ENCODE data around the gene FZD10. TPM values are rescaled to one million over a fixed set of nuclear protein-coding genes. Genes with fewer than 3 reads are reported as not detected.

Gene FZD10
- total RNA-seq, 1 donor = not detected

GRCh38 chr12:130198026-130198662 is 35.9 kb downstream of the FZD10 start:
- no peaks in the 10 kb centered on the region for H3K9me3 ChIP-seq (ENCODE audit: low read depth, low read length)
- H3K4me3 ChIP-seq (ENCODE audit: insufficient read depth, low read length) = no peak overlapping the region
- TF ChIP-seq, protein P1, sequence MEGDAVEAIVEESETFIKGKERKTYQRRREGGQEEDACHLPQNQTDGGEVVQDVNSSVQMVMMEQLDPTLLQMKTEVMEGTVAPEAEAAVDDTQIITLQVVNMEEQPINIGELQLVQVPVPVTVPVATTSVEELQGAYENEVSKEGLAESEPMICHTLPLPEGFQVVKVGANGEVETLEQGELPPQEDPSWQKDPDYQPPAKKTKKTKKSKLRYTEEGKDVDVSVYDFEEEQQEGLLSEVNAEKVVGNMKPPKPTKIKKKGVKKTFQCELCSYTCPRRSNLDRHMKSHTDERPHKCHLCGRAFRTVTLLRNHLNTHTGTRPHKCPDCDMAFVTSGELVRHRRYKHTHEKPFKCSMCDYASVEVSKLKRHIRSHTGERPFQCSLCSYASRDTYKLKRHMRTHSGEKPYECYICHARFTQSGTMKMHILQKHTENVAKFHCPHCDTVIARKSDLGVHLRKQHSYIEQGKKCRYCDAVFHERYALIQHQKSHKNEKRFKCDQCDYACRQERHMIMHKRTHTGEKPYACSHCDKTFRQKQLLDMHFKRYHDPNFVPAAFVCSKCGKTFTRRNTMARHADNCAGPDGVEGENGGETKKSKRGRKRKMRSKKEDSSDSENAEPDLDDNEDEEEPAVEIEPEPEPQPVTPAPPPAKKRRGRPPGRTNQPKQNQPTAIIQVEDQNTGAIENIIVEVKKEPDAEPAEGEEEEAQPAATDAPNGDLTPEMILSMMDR (IDR thresholded peaks at IDR 0.05; ENCODE audit: extremely low read depth, low read depth, low read length) = no peak
- no peaks in the 10 kb centered on the region for H3K27me3 ChIP-seq (ENCODE audit: insufficient read depth, low read length)
- no peaks in the 10 kb centered on the region for H4K20me1 ChIP-seq (ENCODE audit: insufficient read depth, low read length)
- H2AFZ ChIP-seq (ENCODE audit: low read length) = no peak overlapping the region
- no peaks in the 10 kb centered on the region for H3K36me3 ChIP-seq (ENCODE audit: insufficient read depth, low read length)
- H3K27ac ChIP-seq (ENCODE audit: low read depth, low read length) = no peak overlapping the region
- no peak overlapping the region for H3K4me2 ChIP-seq (ENCODE audit: insufficient read depth, low read length)
- DNase-seq (ENCODE audit: insufficient read length, low spot score, missing footprints) = no peak
- H3K4me1 ChIP-seq (ENCODE audit: insufficient read depth, low read length) = no peaks in the 10 kb centered on the region
- H3K79me2 ChIP-seq (ENCODE audit: insufficient read depth, low read length) = no peaks in the 10 kb centered on the region

- Histone ChIP-seq H3K36me3 (ENCODE audit: insufficient read depth, low read length) (no peaks in the 10 kb centered on the region), H3K4me3 (ENCODE audit: insufficient read depth, low read length) (no peak overlapping the region), H4K20me1 (ENCODE audit: insufficient read depth, low read length) (no peaks in the 10 kb centered on the region), H2AFZ (ENCODE audit: low read length) (no peak overlapping the region), H3K4me2 (ENCODE audit: insufficient read depth, low read length) (no peak overlapping the region), H3K27me3 (ENCODE audit: insufficient read depth, low read length) (no peaks in the 10 kb centered on the region), H3K9me3 (ENCODE audit: low read depth, low read length) (no peaks in the 10 kb centered on the region), H3K27ac (ENCODE audit: low read depth, low read length) (no peak overlapping the region), H3K4me1 (ENCODE audit: insufficient read depth, low read length) (no peaks in the 10 kb centered on the region), H3K79me2 (ENCODE audit: insufficient read depth, low read length) (no peaks in the 10 kb centered on the region)
- TF ChIP-seq, protein P1 (IDR thresholded peaks at IDR 0.05; ENCODE audit: extremely low read depth, low read depth, low read length) = no peak
- DNase-seq (ENCODE audit: insufficient read length, low spot score, missing footprints) = no peak
Measured at GRCh38 chr12:130198663-130199060, 36.4 kb downstream of the FZD10 start.

DNA sequence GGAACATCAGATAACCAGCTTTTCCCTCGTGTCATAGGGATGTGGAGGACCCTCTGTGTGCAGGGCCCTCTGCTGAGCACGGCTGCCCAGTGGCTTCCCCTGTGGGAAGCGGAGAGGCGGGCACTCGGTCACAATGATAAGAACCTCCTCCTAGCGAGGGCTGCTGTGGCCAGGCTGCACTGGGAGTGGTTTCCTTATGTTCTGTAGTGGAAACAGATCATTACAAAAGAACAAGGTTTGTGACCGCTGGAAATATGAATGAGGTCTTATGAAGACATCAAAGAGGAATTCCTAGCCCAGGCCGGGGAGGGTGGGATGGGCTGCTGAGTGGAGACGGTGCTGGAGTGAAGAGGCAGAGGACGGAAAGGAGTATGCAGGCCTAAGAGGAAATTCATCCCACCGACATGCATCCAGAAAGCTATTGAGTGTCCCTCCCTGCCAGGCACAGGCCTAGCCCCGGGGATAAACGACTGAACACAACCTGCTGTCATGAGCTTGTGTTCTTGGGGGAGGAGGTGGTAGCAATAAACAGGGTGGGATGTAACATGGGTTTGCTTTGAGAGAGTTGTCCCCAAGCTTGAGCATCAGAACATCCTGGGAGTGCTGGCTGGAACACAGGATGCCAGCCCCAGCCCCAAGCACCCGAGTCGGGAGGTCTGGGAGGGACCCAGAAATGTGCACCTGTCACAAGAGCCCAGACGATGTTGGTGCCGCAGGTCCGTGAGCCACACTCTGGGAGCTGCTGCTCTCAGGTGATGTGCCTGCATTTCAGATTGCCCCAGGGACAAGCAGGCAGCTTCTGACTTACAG is 37.5 kb downstream of the FZD10 start:
- Histone ChIP-seq H2AFZ (ENCODE audit: low read length) (no peak overlapping the region), H3K27me3 (ENCODE audit: insufficient read depth, low read length) (no peaks in the 10 kb centered on the region), H3K79me2 (ENCODE audit: insufficient read depth, low read length) (no peaks in the 10 kb centered on the region), H3K4me1 (ENCODE audit: insufficient read depth, low read length) (no peaks in the 10 kb centered on the region), H3K27ac (ENCODE audit: low read depth, low read length) (no peak overlapping the region), H3K9me3 (ENCODE audit: low read depth, low read length) (no peaks in the 10 kb centered on the region), H4K20me1 (ENCODE audit: insufficient read depth, low read length) (no peaks in the 10 kb centered on the region), H3K4me2 (ENCODE audit: insufficient read depth, low read length) (no peak overlapping the region), H3K4me3 (ENCODE audit: insufficient read depth, low read length) (no peak overlapping the region), H3K36me3 (ENCODE audit: insufficient read depth, low read length) (no peaks in the 10 kb centered on the region)
- no peak for DNase-seq (ENCODE audit: insufficient read length, low spot score, missing footprints)
- TF ChIP-seq, protein P1 (IDR thresholded peaks at IDR 0.05; ENCODE audit: extremely low read depth, low read depth, low read length) = no peak

DNA sequence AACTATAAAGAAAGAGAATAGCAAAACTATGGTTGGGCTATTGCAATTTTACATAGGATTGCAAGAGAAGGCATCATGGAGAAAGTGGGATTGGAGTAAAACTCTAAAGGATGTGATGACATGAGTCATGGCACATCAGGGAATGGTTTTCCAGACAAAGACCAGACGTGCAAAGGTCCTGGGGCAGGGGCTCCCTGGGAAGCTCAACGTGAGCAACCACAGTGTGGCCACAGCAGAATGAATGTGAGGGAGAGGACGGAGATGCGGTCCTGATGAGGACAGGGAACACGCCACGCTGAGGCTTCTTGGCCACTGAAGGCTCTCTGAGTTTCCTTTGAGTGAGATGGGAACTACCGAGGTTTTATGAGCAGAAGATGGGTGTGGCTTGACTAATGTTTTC is 38.2 kb downstream of the FZD10 start:
- TF ChIP-seq, protein P1 (IDR thresholded peaks at IDR 0.05; ENCODE audit: extremely low read depth, low read depth, low read length) = no peak
- no peak overlapping the region for H3K4me2 ChIP-seq (ENCODE audit: insufficient read depth, low read length)
- DNase-seq (ENCODE audit: insufficient read length, low spot score, missing footprints) = no peak
- H3K79me2 ChIP-seq (ENCODE audit: insufficient read depth, low read length) = no peaks in the 10 kb centered on the region
- H3K36me3 ChIP-seq (ENCODE audit: insufficient read depth, low read length) = no peaks in the 10 kb centered on the region
- H3K27me3 ChIP-seq (ENCODE audit: insufficient read depth, low read length) = no peaks in the 10 kb centered on the region
- no peaks in the 10 kb centered on the region for H3K4me1 ChIP-seq (ENCODE audit: insufficient read depth, low read length)
- no peak overlapping the region for H3K27ac ChIP-seq (ENCODE audit: low read depth, low read length)
- H4K20me1 ChIP-seq (ENCODE audit: insufficient read depth, low read length) = no peaks in the 10 kb centered on the region
- no peaks in the 10 kb centered on the region for H3K9me3 ChIP-seq (ENCODE audit: low read depth, low read length)
- no peak overlapping the region for H3K4me3 ChIP-seq (ENCODE audit: insufficient read depth, low read length)
- no peak overlapping the region for H2AFZ ChIP-seq (ENCODE audit: low read length)

All from osteoblast (primary cell).